AG09319 (cell line): ENCODE measurements around the gene MXD3.

Source experiments
- DNase-seq: peaks from one replicate; pipeline ENCODE4 v3.0.0-alpha.2; 2010; ENCODE audit warnings: low read depth; ENCODE audit errors: extremely low read depth
- TF ChIP-seq, protein P1 (sequence below): IDR thresholded peaks from 2 replicates; pipeline ENCODE4 v1.5.1; 2011; ENCODE audit warnings: low read depth, mild to moderate bottlenecking, inconsistent platforms, low read length, moderate library complexity

Gene MXD3

DNA sequence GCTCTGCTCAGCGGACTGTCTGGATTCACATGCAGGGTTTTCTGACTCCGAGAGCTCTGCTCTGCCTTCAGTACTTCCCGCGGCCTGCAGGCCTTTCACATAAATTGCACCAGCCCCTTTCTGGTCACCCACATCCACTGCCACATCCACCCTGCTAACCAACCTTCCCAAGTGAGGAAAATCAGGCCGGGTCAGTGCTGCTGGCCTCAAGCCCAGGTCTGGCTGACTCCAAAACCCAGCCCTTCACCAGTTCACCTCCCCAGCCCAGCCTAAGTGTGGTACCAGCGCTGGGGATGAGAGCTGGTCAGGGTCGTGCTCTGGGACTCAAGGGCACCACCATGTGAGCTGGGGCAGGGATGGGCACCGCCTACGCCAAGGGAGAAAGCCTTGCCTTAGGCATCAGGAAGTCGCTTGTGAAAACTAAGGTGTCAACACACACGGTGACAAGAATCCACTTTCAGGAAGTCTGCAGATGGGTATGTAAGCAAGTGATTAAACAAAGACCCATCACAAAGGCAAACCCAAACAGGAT, 27.5 kb upstream of the MXD3 start:
- TF ChIP-seq, protein P1, sequence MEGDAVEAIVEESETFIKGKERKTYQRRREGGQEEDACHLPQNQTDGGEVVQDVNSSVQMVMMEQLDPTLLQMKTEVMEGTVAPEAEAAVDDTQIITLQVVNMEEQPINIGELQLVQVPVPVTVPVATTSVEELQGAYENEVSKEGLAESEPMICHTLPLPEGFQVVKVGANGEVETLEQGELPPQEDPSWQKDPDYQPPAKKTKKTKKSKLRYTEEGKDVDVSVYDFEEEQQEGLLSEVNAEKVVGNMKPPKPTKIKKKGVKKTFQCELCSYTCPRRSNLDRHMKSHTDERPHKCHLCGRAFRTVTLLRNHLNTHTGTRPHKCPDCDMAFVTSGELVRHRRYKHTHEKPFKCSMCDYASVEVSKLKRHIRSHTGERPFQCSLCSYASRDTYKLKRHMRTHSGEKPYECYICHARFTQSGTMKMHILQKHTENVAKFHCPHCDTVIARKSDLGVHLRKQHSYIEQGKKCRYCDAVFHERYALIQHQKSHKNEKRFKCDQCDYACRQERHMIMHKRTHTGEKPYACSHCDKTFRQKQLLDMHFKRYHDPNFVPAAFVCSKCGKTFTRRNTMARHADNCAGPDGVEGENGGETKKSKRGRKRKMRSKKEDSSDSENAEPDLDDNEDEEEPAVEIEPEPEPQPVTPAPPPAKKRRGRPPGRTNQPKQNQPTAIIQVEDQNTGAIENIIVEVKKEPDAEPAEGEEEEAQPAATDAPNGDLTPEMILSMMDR = no peak
- no peak for DNase-seq

GRCh38 chr5:177338251-177339106, 26.8 kb upstream of the MXD3 start:
- TF ChIP-seq, protein P1 = no peak
- DNase-seq = no peak

GRCh38 chr5:177336603-177337494, 25.2 kb upstream of the MXD3 start:
- no peak for DNase-seq
- TF ChIP-seq, protein P1 = no peak

- DNase-seq = no peak
- TF ChIP-seq, protein P1 = peak; percentile 10
Observed at GRCh38 chr5:177336112-177336511, 24.4 kb upstream of the MXD3 start.

- TF ChIP-seq, protein P1 = no peak
- DNase-seq = no peak
Observed at GRCh38 chr5:177335701-177336065, 24.0 kb upstream of the MXD3 start.

GRCh38 chr5:177334781-177335700, 23.3 kb upstream of the MXD3 start:
- TF ChIP-seq, protein P1 = no peak
- DNase-seq = no peak
